Femur (tissue), 1 donor: Measurements from ENCODE around the gene NAXD.
"Not testable (repeated sequence)": the region's sequence is repeated elsewhere in the genome, so short reads cannot be mapped to it uniquely, and the experiment has no call there.

ENCODE experiments used
- DNase-seq: peaks from one replicate; pipeline ENCODE4 v3.0.0-alpha.2; 2017

NAXD gene

GRCh38 chr13:110646442-110647364 is 31.4 kb downstream of the NAXD start:
- DNase-seq = no peak

- DNase-seq = no peak
Observed at GRCh38 chr13:110647365-110647737, 32.0 kb downstream of the NAXD start.

- DNase-seq = no peak
Observed at GRCh38 chr13:110648146-110648819, 32.9 kb downstream of the NAXD start.

GRCh38 chr13:110648848-110649421 is 33.6 kb downstream of the NAXD start:
- no peak for DNase-seq

- no peak for DNase-seq
Observed at GRCh38 chr13:110649551-110649950, 34.2 kb downstream of the NAXD start.

GRCh38 chr13:110650436-110650835 is 35.1 kb downstream of the NAXD start:
- DNase-seq = no peak

- no peak for DNase-seq
Observed at GRCh38 chr13:110651271-110651670, 35.9 kb downstream of the NAXD start.

- no peak for DNase-seq
Observed at GRCh38 chr13:110651726-110652230, 36.4 kb downstream of the NAXD start.

- peak; percentile 12 for DNase-seq
Observed at GRCh38 chr13:110652231-110652730, 36.9 kb downstream of the NAXD start.

- DNase-seq = no peak
Observed at GRCh38 chr13:110652764-110653163, 37.4 kb downstream of the NAXD start.

GRCh38 chr13:110653271-110653670 is 37.9 kb downstream of the NAXD start:
- DNase-seq = no peak

GRCh38 chr13:110653851-110654250 is 38.5 kb downstream of the NAXD start:
- no peak for DNase-seq

GRCh38 chr13:110657196-110657595 is 41.9 kb downstream of the NAXD start:
- DNase-seq = no peak

- DNase-seq = not testable (repeated sequence)
Observed at GRCh38 chr13:110658218-110658911, 43.0 kb downstream of the NAXD start.

- no peak for DNase-seq
Observed at GRCh38 chr13:110661256-110661655, 45.9 kb downstream of the NAXD start.

- DNase-seq = no peak
Observed at GRCh38 chr13:110662091-110662490, 46.7 kb downstream of the NAXD start.

- DNase-seq = no peak
Observed at GRCh38 chr13:110662777-110663443, 47.6 kb downstream of the NAXD start.

GRCh38 chr13:110663491-110663890 is 48.1 kb downstream of the NAXD start:
- DNase-seq = no peak

- DNase-seq = no peak
Observed at GRCh38 chr13:110664041-110664440, 48.7 kb downstream of the NAXD start.

GRCh38 chr13:110664673-110665072 is 49.3 kb downstream of the NAXD start:
- no peak for DNase-seq

- DNase-seq = no peak
Observed at GRCh38 chr13:110665491-110666254, 50.3 kb downstream of the NAXD start.

- no peak for DNase-seq
Observed at GRCh38 chr13:110666255-110666533, 50.8 kb downstream of the NAXD start.
